Fibroblast of mammary gland (primary cell): ENCODE results near the gene MTF1.

ENCODE experiments used
- DNase-seq: peaks from one replicate; pipeline ENCODE4 v3.0.0-alpha.2; 2010; ENCODE audit warnings: low read depth
- H3K4me3 ChIP-seq: 2 replicates; pipeline ENCODE4 v1.5.1; 2011; ENCODE audit warnings: low read depth, mild to moderate bottlenecking, low read length, moderate library complexity; ENCODE audit not compliant: control insufficient read depth
- CTCF ChIP-seq: conservative IDR thresholded peaks from 2 replicates; pipeline ENCODE4 v1.5.1; 2011; ENCODE audit warnings: low read depth, low read length, inconsistent platforms; ENCODE audit not compliant: control insufficient read depth, insufficient read depth

Gene MTF1

GRCh38 chr1:37867784-37868183 lies 8.4 kb upstream of the MTF1 start:
- no peak for TF ChIP-seq CTCF
- H3K4me3 ChIP-seq, result no peak overlapping the region
- DNase-seq, result no peak

- TF ChIP-seq CTCF, result no peak
- H3K4me3 ChIP-seq, result no peak overlapping the region
- no peak for DNase-seq
Observed at GRCh38 chr1:37866491-37866890, 7.1 kb upstream of the MTF1 start.

- H3K4me3 ChIP-seq, result no peak overlapping the region
- DNase-seq, result peak; percentile 73
- TF ChIP-seq CTCF, result no peak
Observed at GRCh38 chr1:37865348-37866120, 6.1 kb upstream of the MTF1 start.

GRCh38 chr1:37862330-37862729 lies 2.9 kb upstream of the MTF1 start:
- DNase-seq, result peak; percentile 44
- no peak overlapping the region for H3K4me3 ChIP-seq
- no peak for TF ChIP-seq CTCF

- no peak for TF ChIP-seq CTCF
- H3K4me3 ChIP-seq, result no peak overlapping the region
- DNase-seq, result no peak
Observed at GRCh38 chr1:37861151-37861550, 1.8 kb upstream of the MTF1 start.

GRCh38 chr1:37860346-37860666 lies 914 bp upstream of the MTF1 start:
- TF ChIP-seq CTCF, result no peak

More at GRCh38 chr1:37860346-37860666, 914 bp upstream of the MTF1 start:
- no peak for DNase-seq
- H3K4me3 ChIP-seq, result peak overlapping the region; percentile 100
